MM.1S (cell line): ENCODE data around the gene IL19.

Experiments
- DNase-seq: peaks from one replicate; pipeline ENCODE4 v3.0.0-alpha.2; 2015
- H2AFZ ChIP-seq: fragments of 300-600 bp; sonication (generic); 2 replicates; pipeline ENCODE4 v1.6.0; 2016; ENCODE audit warnings: antibody characterized with exemption, low read length
- H3F3A ChIP-seq: fragments of 300-600 bp; sonication (generic); 2 replicates; pipeline ENCODE4 v1.6.1; 2016; ENCODE audit warnings: mild to moderate bottlenecking, antibody characterized with exemption, low read length, moderate library complexity, mixed read lengths; ENCODE audit not compliant: insufficient read depth
- H3K27ac ChIP-seq: fragments of 300-600 bp; sonication (generic); 2 replicates; pipeline ENCODE4 v1.5.1; 2016; ENCODE audit warnings: mild to moderate bottlenecking, low read length
- H3K27me3 ChIP-seq: fragments of 300-600 bp; sonication (generic); replicated peaks from 2 replicates; pipeline ENCODE4 v1.6.0; 2016; ENCODE audit warnings: low read length; ENCODE audit not compliant: insufficient read depth
- H3K36me3 ChIP-seq: fragments of 300-600 bp; sonication (generic); replicated peaks from 2 replicates; pipeline ENCODE4 v1.6.1; 2016; ENCODE audit warnings: mild to moderate bottlenecking, low read length, mixed read lengths; ENCODE audit not compliant: insufficient read depth
- H3K4me1 ChIP-seq: fragments of 300-600 bp; sonication (generic); 2 replicates; pipeline ENCODE4 v1.6.1; 2016; ENCODE audit warnings: low read length, mixed read lengths
- H3K4me2 ChIP-seq: fragments of 300-600 bp; sonication (generic); 2 replicates; pipeline ENCODE4 v1.6.0; 2016; ENCODE audit warnings: low read depth, low read length
- H3K4me3 ChIP-seq: fragments of 300-600 bp; sonication (generic); 2 replicates; pipeline ENCODE4 v1.5.1; 2016; ENCODE audit warnings: low read length, mixed read lengths
- H3K79me2 ChIP-seq: fragments of 300-600 bp; sonication (generic); 2 replicates; pipeline ENCODE4 v1.6.1; 2016; ENCODE audit warnings: mixed run types, low read length, mixed read lengths
- H3K9ac ChIP-seq: fragments of 300-600 bp; sonication (generic); 2 replicates; pipeline ENCODE4 v1.6.1; 2016; ENCODE audit warnings: low read length, mixed read lengths
- H3K9me2 ChIP-seq: fragments of 300-600 bp; sonication (generic); replicated peaks from 2 replicates; pipeline ENCODE4 v1.6.1; 2016; ENCODE audit warnings: mild to moderate bottlenecking, low read length, mixed read lengths; ENCODE audit not compliant: insufficient read depth
- H3K9me3 ChIP-seq: fragments of 300-600 bp; sonication (generic); replicated peaks from 2 replicates; pipeline ENCODE4 v1.6.1; 2016; ENCODE audit warnings: mild to moderate bottlenecking, low read length, mixed read lengths; ENCODE audit not compliant: insufficient read depth
- H4K20me1 ChIP-seq: fragments of 300-600 bp; sonication (generic); 2 replicates; pipeline ENCODE4 v1.6.1; 2016; ENCODE audit warnings: mild to moderate bottlenecking, low read length, moderate library complexity, mixed read lengths; ENCODE audit not compliant: insufficient read depth
- EZH2 ChIP-seq: fragments of 300-600 bp; sonication (generic); optimal IDR thresholded peaks from 2 replicates; pipeline ENCODE3; 2017; ENCODE audit warnings: low read depth, mild to moderate bottlenecking, antibody characterized with exemption, low read length, mixed read lengths
- EZH2phosphoT487 ChIP-seq: fragments of 300-600 bp; sonication (generic); IDR thresholded peaks from 2 replicates; pipeline ENCODE4 v1.6.1; 2018; ENCODE audit warnings: antibody characterized with exemption, low read length
- TF ChIP-seq, protein P1 (sequence below): fragments of 300-600 bp; sonication (generic); IDR thresholded peaks from 2 replicates; pipeline ENCODE4 v1.5.1; 2016; ENCODE audit warnings: antibody characterized with exemption, low read length, mixed read lengths

Gene IL19

DNA sequence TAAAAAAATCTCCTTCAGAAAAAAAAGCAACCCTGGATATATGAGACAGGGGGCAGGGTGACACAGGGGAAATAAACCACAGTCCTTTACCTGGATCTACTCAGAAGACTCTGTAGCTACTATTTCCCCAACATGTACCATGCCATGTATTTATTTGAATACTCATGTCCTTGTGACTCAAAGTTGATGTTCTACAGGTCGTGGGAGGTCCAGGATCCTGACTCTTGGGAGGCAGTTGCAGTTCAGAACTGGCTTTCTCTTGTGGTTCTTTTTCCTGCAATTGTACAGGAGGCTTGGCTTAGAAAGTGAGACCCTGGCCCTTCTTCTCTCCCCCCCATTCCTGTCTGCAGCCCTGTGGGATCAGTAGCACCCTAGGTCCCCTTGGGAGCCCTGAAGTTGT, 120.8 kb downstream of the IL19 start:
- H3K4me2 ChIP-seq = no peak overlapping the region
- H3K9me2 ChIP-seq = no peaks in the 10 kb centered on the region
- H4K20me1 ChIP-seq = no peaks in the 10 kb centered on the region
- no peak overlapping the region for H2AFZ ChIP-seq
- no peaks in the 10 kb centered on the region for H3K9me3 ChIP-seq
- no peak overlapping the region for H3K27ac ChIP-seq
- no peaks in the 10 kb centered on the region for H3K36me3 ChIP-seq
- peaks cover 5% of the 10 kb centered on the region; the same call in 1 of the 2 replicates for H3F3A ChIP-seq
- H3K79me2 ChIP-seq = no peaks in the 10 kb centered on the region
- DNase-seq = no peak
- H3K9ac ChIP-seq = no peak overlapping the region
- TF ChIP-seq EZH2phosphoT487 = no peak
- TF ChIP-seq EZH2 = no peak
- TF ChIP-seq, protein P1, sequence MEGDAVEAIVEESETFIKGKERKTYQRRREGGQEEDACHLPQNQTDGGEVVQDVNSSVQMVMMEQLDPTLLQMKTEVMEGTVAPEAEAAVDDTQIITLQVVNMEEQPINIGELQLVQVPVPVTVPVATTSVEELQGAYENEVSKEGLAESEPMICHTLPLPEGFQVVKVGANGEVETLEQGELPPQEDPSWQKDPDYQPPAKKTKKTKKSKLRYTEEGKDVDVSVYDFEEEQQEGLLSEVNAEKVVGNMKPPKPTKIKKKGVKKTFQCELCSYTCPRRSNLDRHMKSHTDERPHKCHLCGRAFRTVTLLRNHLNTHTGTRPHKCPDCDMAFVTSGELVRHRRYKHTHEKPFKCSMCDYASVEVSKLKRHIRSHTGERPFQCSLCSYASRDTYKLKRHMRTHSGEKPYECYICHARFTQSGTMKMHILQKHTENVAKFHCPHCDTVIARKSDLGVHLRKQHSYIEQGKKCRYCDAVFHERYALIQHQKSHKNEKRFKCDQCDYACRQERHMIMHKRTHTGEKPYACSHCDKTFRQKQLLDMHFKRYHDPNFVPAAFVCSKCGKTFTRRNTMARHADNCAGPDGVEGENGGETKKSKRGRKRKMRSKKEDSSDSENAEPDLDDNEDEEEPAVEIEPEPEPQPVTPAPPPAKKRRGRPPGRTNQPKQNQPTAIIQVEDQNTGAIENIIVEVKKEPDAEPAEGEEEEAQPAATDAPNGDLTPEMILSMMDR = no peak
- peaks cover 4% of the 10 kb centered on the region; the same call in 1 of the 2 replicates for H3K27me3 ChIP-seq
- peaks cover 13% of the 10 kb centered on the region; the same call in 1 of the 2 replicates for H3K4me1 ChIP-seq
- no peak overlapping the region for H3K4me3 ChIP-seq
